IMR-90 (cell line): ENCODE results near the gene ENHO.

ENCODE experiments used
- MXI1 ChIP-seq: IDR thresholded peaks from 2 replicates; pipeline ENCODE4 v1.6.1; 2012; ENCODE audit warnings: low read depth, mild to moderate bottlenecking, low read length, moderate library complexity, borderline replicate concordance
- POLR2A ChIP-seq: IDR thresholded peaks from 2 replicates; pipeline ENCODE4 v1.6.1; 2012; ENCODE audit warnings: mild to moderate bottlenecking, low read depth, low read length
- SMC3 ChIP-seq: fragments of 150-350 bp; IDR thresholded peaks from 2 replicates; pipeline ENCODE4 v1.6.1; 2016; ENCODE audit warnings: low read depth, mild to moderate bottlenecking, antibody characterized with exemption, low read length, moderate library complexity
- TF ChIP-seq, protein P1 (sequence below): conservative IDR thresholded peaks from 2 replicates; pipeline ENCODE4 v1.5.1; 2012; ENCODE audit warnings: mild to moderate bottlenecking, low read depth, low read length, improper control_type of control experiment
- TF ChIP-seq, protein P2 (sequence below): fragments of 150-350 bp; IDR thresholded peaks from 2 replicates; pipeline ENCODE4 v1.6.1; 2017; ENCODE audit warnings: mild to moderate bottlenecking, antibody characterized with exemption, low read length, low read depth

DNA sequence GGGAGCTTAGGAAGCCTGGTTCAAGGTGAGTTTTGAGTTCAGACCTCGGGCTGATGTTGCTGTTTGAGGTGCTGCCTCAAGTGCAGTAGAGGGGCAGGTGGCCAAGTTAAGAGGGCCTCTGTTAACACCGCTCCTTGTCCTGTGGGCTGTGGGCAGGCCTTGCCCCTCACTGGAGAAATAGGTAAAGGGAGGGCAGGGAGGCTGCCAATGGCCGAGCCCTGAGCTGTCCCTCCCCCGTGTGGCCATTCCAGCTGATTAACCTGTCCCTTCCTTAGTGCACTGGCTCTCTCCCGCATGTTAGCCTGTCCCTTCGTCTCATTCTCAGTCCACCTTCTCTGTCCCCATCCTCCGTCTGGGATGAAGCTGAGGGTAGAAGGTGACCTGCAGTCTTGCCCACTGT, 45.3 kb upstream of the ENHO start:
- TF ChIP-seq, protein P1, sequence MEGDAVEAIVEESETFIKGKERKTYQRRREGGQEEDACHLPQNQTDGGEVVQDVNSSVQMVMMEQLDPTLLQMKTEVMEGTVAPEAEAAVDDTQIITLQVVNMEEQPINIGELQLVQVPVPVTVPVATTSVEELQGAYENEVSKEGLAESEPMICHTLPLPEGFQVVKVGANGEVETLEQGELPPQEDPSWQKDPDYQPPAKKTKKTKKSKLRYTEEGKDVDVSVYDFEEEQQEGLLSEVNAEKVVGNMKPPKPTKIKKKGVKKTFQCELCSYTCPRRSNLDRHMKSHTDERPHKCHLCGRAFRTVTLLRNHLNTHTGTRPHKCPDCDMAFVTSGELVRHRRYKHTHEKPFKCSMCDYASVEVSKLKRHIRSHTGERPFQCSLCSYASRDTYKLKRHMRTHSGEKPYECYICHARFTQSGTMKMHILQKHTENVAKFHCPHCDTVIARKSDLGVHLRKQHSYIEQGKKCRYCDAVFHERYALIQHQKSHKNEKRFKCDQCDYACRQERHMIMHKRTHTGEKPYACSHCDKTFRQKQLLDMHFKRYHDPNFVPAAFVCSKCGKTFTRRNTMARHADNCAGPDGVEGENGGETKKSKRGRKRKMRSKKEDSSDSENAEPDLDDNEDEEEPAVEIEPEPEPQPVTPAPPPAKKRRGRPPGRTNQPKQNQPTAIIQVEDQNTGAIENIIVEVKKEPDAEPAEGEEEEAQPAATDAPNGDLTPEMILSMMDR: no peak
- TF ChIP-seq, protein P2, sequence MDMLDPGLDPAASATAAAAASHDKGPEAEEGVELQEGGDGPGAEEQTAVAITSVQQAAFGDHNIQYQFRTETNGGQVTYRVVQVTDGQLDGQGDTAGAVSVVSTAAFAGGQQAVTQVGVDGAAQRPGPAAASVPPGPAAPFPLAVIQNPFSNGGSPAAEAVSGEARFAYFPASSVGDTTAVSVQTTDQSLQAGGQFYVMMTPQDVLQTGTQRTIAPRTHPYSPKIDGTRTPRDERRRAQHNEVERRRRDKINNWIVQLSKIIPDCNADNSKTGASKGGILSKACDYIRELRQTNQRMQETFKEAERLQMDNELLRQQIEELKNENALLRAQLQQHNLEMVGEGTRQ: no peak
- TF ChIP-seq SMC3 (no peak), MXI1 (no peak), POLR2A (no peak)
